Fibroblast of lung (primary cell): ENCODE data around the gene CENPF. TPM values are rescaled to one million over a fixed set of nuclear protein-coding genes. Genes with fewer than 3 reads are reported as not detected.
A peak's percentile ranks its signal among the peaks of the same experiment; 100 is the strongest.

ENCODE experiments used
- DNase-seq, 2 donors: peaks; one replicate each; pipeline versions ENCODE4 v3.0.0 to v3.0.0-alpha.2; 2010; ENCODE audit warnings: low read depth in 2 of 2
- H2AFZ ChIP-seq: 2 replicates; pipeline ENCODE4 v1.5.1; 2012; ENCODE audit warnings: low read length, control low read depth, inconsistent platforms
- H3K27ac ChIP-seq: 2 replicates; pipeline ENCODE4 v1.5.1; 2011; ENCODE audit warnings: low read length, control low read depth; ENCODE audit not compliant: insufficient read depth
- H3K27me3 ChIP-seq: 2 replicates; pipeline ENCODE4 v1.5.1; 2011; ENCODE audit warnings: mild to moderate bottlenecking, low read length; ENCODE audit not compliant: control insufficient read depth, insufficient read depth
- H3K36me3 ChIP-seq: 2 replicates; pipeline ENCODE4 v1.5.1; 2011; ENCODE audit warnings: low read length; ENCODE audit not compliant: control insufficient read depth, insufficient read depth
- H3K4me1 ChIP-seq: 2 replicates; pipeline ENCODE4 v1.5.1; 2011; ENCODE audit warnings: low read length; ENCODE audit not compliant: control insufficient read depth, insufficient read depth; ENCODE audit errors: extremely low read depth
- H3K4me2 ChIP-seq: 2 replicates; pipeline ENCODE4 v1.5.1; 2011; ENCODE audit warnings: low read length, control low read depth; ENCODE audit not compliant: insufficient read depth; ENCODE audit errors: extremely low read depth
- H3K4me3 ChIP-seq, 4 experiments: fragments of 200-600 bp in 1 of 4; sonication (generic) in 1 of 4; replicated peaks in 1 of 4; 2 replicates each; pipeline ENCODE4 v1.5.1; 2011 to 2016; ENCODE audit warnings: low read length in 4 of 4, low read depth in 3 of 4, mild to moderate bottlenecking in 3 of 4, control low read depth in 2 of 4, inconsistent platforms in 1 of 4, mixed read lengths in 1 of 4; ENCODE audit not compliant: insufficient read depth in 1 of 4; ENCODE audit errors: control extremely low read depth in 1 of 4
- H3K79me2 ChIP-seq: 2 replicates; pipeline ENCODE4 v1.5.1; 2012; ENCODE audit warnings: mild to moderate bottlenecking, low read length, inconsistent platforms; ENCODE audit not compliant: control insufficient read depth, insufficient read depth
- H3K9ac ChIP-seq: 2 replicates; pipeline ENCODE4 v1.5.1; 2011; ENCODE audit warnings: mild to moderate bottlenecking, low read length, control low read depth; ENCODE audit not compliant: insufficient read depth
- H3K9me3 ChIP-seq: 2 replicates; pipeline ENCODE4 v1.5.1; 2012; ENCODE audit warnings: low read depth, low read length; ENCODE audit not compliant: control insufficient read depth, insufficient read depth
- H4K20me1 ChIP-seq: 2 replicates; pipeline ENCODE4 v1.5.1; 2011; ENCODE audit warnings: low read length; ENCODE audit not compliant: control insufficient read depth, insufficient read depth; ENCODE audit errors: extremely low read depth
- EZH2 ChIP-seq: IDR thresholded peaks from 2 replicates; pipeline ENCODE4 v1.5.1; 2012; ENCODE audit warnings: low read length, control low read depth, mild to moderate bottlenecking; ENCODE audit errors: missing control alignments
- polyA plus RNA-seq, 2 donors: library from polyadenylated mRNA; depleted of rRNA in 1 of 2; stranded (reverse) in 1 of 2; unstranded in 1 of 2; fragments of >200 nt; gene quantifications; 2 replicates each; pipeline ENCODE4 v1.2.1, GENCODE V29; 2011 to 2012; ENCODE audit warnings: missing spikeins in 1 of 2
- total RNA-seq: library from RNA; depleted of rRNA; stranded (reverse); fragments of >200 nt; gene quantifications from 2 replicates; pipeline ENCODE4 v1.2.1, GENCODE V29; 2014
- TF ChIP-seq, protein P1 (sequence below), 2 donors: IDR thresholded peaks in 1 of 2; conservative IDR thresholded peaks in 1 of 2; 1 replicate in 1 of 2; 2 replicates in 1 of 2; pipeline ENCODE4 v1.5.1; 2011 to 2012; ENCODE audit warnings: low read length in 2 of 2, control low read depth in 1 of 2, inconsistent platforms in 1 of 2, low read depth in 1 of 2, mild to moderate bottlenecking in 1 of 2

The CENPF gene
- total and polyA plus RNA-seq, 2 donors (not counting 1 experiment from before 2014, with no cell fraction given), result 12.0 to 13.2 TPM

DNA sequence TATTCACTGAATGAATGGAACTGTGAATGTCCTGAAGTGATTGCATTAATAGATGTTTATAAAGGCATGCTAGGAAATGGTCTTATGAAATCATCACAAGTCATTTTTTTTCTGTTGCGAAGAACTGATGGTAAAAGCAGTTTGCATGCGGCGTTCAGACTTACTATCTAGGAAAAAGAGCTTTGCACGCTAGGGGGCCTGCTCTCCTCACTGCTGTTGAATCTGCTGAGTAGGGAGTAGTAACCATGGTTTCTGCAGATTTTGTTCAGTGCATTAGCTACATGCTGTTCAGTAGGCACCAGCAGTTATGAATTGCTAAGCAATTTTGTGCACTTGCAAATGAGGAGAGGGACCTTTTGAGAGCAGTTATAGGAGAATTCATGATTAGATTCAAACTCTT, 57.9 kb downstream of the CENPF start:
- peaks cover 2% of the 10 kb centered on the region for H3K79me2 ChIP-seq
- H4K20me1 ChIP-seq, result no peaks in the 10 kb centered on the region
- H3K4me3 ChIP-seq, result no peak overlapping the region
- TF ChIP-seq EZH2, result no peak
- TF ChIP-seq, protein P1, sequence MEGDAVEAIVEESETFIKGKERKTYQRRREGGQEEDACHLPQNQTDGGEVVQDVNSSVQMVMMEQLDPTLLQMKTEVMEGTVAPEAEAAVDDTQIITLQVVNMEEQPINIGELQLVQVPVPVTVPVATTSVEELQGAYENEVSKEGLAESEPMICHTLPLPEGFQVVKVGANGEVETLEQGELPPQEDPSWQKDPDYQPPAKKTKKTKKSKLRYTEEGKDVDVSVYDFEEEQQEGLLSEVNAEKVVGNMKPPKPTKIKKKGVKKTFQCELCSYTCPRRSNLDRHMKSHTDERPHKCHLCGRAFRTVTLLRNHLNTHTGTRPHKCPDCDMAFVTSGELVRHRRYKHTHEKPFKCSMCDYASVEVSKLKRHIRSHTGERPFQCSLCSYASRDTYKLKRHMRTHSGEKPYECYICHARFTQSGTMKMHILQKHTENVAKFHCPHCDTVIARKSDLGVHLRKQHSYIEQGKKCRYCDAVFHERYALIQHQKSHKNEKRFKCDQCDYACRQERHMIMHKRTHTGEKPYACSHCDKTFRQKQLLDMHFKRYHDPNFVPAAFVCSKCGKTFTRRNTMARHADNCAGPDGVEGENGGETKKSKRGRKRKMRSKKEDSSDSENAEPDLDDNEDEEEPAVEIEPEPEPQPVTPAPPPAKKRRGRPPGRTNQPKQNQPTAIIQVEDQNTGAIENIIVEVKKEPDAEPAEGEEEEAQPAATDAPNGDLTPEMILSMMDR (conservative IDR thresholded peaks at IDR 0.05 in 1 of 2, IDR thresholded peaks at IDR 0.05 in 1 of 2; ENCODE audit: low read depth in 1 of 2, low read length in 2 of 2), result peak; percentile 85 to 91
- no peak overlapping the region for H3K4me2 ChIP-seq
- no peak overlapping the region for H3K9ac ChIP-seq
- no peaks in the 10 kb centered on the region for H3K4me1 ChIP-seq
- H2AFZ ChIP-seq, result no peak overlapping the region
- no peaks in the 10 kb centered on the region for H3K9me3 ChIP-seq
- peak; percentile 77 to 96 for DNase-seq
- H3K36me3 ChIP-seq, result peaks cover 10% of the 10 kb centered on the region
- H3K27me3 ChIP-seq, result no peaks in the 10 kb centered on the region
- H3K27ac ChIP-seq, result no peak overlapping the region

DNA sequence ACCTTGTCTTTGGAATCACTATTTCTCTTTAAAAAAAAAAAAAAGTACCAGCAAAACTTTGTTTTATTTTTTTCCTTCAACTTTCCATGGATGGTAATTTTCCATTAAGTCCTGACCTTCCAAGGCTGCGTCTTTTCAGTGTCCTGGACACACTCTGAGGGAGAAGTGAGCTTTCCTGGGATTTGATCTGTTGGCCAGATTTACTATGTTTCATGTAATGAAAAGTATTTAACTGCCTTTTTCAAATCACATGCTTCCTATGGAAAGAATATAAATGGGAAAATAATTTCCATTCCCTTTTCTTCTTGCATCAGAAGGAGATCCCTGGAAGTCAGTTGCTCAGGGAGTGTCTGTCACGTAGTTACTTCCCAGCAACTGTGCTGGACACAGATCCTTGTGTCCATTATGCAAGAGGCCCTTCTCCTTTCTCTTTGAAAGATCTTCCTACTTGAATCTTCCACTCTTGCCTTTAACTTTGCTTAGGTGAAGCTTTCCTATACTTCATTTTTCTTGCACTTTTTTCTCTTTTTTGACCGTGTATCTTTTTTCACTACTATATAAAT, 59.3 kb downstream of the CENPF start:
- no peak overlapping the region for H3K27ac ChIP-seq
- H2AFZ ChIP-seq, result no peak overlapping the region
- H3K4me3 ChIP-seq, result no peak overlapping the region
- H4K20me1 ChIP-seq, result no peaks in the 10 kb centered on the region
- H3K9me3 ChIP-seq, result no peaks in the 10 kb centered on the region
- DNase-seq, result no peak
- H3K36me3 ChIP-seq, result peaks cover 10% of the 10 kb centered on the region
- H3K4me2 ChIP-seq, result no peak overlapping the region
- no peaks in the 10 kb centered on the region for H3K4me1 ChIP-seq
- H3K27me3 ChIP-seq, result no peaks in the 10 kb centered on the region
- TF ChIP-seq, protein P1 (conservative IDR thresholded peaks at IDR 0.05 in 1 of 2, IDR thresholded peaks at IDR 0.05 in 1 of 2; ENCODE audit: low read depth in 1 of 2, low read length in 2 of 2), result no peak
- no peak for TF ChIP-seq EZH2
- no peak overlapping the region for H3K9ac ChIP-seq
- H3K79me2 ChIP-seq, result peaks cover 2% of the 10 kb centered on the region

DNA sequence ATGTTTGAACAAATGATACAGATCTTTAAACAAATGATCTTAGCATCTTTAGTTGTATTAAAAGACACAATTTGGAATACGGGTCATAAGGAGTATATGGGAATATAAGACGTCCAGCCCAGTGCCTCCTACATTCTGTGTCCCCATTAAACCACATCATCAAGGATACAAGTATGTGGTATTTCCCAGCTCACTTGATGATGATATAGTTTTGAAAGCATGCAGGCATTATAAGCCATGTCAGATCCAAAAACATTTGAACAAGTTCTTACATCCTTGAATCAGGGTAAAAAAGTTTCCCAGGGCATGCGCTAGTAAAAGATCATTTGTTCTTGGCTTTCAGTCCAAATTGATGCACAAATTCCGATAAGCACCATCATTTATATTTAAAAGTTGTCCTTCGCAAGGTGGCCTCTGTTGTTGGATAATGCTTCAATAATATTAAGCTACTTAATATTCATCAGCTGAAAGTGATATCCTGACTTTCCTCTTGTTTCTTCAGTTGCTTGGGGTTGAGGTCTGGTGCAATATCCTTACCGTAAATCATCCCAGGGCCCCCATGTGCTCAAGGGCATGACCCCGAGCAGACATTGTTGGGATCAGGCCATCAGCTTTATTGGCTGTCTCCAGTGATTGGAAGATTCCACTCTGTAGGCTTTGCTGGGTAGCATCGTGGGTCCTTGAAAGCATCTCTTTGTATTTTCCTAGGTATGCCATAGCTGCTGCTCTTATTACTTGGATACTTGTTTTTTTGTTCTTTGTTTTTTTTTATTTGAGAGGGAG, 61.8 kb downstream of the CENPF start:
- Histone ChIP-seq H3K9me3 (no peaks in the 10 kb centered on the region), H3K79me2 (peaks cover 2% of the 10 kb centered on the region), H3K27ac (no peak overlapping the region), H3K36me3 (peaks cover 7% of the 10 kb centered on the region), H3K4me1 (no peaks in the 10 kb centered on the region), H3K4me2 (no peak overlapping the region), H3K9ac (no peak overlapping the region), H3K4me3 (no peak overlapping the region), H2AFZ (no peak overlapping the region), H3K27me3 (no peaks in the 10 kb centered on the region), H4K20me1 (no peaks in the 10 kb centered on the region)
- peak in 1 of 2 donors; percentile 78 for DNase-seq
- TF ChIP-seq EZH2, result no peak
- TF ChIP-seq, protein P1 (conservative IDR thresholded peaks at IDR 0.05 in 1 of 2, IDR thresholded peaks at IDR 0.05 in 1 of 2; ENCODE audit: low read depth in 1 of 2, low read length in 2 of 2), result no peak
